ENCODE results near the gene SORBS1.

- TF ChIP-seq YY1 (IDR thresholded peaks at IDR 0.05; ENCODE audit: low read depth) (no peak), CREB1 (IDR thresholded peaks at IDR 0.05; ENCODE audit: low read depth) (no peak), EGR1 (IDR thresholded peaks at IDR 0.05) (no peak), EP300 (IDR thresholded peaks at IDR 0.05; ENCODE audit: borderline replicate concordance) (no peak), ZBTB7A (IDR thresholded peaks at IDR 0.05; ENCODE audit: low read depth) (no peak), TAF1 (IDR thresholded peaks at IDR 0.05; ENCODE audit: low read depth) (no peak), CEBPB (IDR thresholded peaks at IDR 0.05) (no peak), RAD21 (IDR thresholded peaks at IDR 0.05; ENCODE audit: low read depth) (no peak), MAX (IDR thresholded peaks at IDR 0.05) (no peak)
- TF ChIP-seq, protein P1, sequence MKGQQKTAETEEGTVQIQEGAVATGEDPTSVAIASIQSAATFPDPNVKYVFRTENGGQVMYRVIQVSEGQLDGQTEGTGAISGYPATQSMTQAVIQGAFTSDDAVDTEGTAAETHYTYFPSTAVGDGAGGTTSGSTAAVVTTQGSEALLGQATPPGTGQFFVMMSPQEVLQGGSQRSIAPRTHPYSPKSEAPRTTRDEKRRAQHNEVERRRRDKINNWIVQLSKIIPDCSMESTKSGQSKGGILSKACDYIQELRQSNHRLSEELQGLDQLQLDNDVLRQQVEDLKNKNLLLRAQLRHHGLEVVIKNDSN (IDR thresholded peaks at IDR 0.05), result no peak
These were observed 256.7 kb downstream of the SORBS1 start for GRCh38 chr10:95304463-95304862.

All from Ishikawa (cell line).